HG03039 (cell line): ENCODE results near the gene SLCO2B1.

Experiments used
- ATAC-seq: cut with Tn5 transposase; IDR thresholded peaks from one replicate; pipeline ENCODE4 v1.9.1; 2021; ENCODE audit warnings: mild to moderate bottlenecking, moderate library complexity; ENCODE audit not compliant: unreplicated experiment

Gene SLCO2B1

DNA sequence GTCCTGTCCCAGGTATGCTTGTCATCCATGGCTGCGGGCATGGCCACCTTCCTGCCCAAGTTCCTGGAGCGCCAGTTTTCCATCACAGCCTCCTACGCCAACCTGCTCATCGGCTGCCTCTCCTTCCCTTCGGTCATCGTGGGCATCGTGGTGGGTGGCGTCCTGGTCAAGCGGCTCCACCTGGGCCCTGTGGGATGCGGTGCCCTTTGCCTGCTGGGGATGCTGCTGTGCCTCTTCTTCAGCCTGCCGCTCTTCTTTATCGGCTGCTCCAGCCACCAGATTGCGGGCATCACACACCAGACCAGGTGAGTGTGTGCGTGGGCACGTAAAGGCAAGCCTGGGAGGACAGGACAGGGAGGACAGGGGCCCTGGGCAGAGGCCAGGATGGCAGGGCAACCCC, 42.4 kb downstream of the SLCO2B1 start:
- no peak for ATAC-seq

DNA sequence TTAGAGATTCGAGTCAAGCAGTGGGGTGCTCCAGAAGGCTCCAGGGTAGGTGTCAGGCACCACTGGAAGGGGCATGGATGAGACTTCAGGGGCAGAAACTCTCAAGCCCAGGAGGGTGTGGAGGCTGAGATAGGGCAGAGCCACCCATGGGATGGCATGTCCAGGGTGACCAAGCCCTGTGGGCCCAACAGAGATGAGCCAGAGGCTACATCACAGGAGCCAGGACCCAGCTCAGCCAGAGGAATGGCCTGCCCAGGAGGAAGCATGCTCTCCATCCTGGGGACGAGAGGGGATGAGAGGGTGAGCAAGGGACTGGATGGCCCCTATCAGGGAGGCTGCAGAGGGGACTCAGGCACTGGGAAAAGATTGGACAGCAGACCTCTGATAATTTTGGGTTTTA, 42.8 kb downstream of the SLCO2B1 start:
- no peak for ATAC-seq

DNA sequence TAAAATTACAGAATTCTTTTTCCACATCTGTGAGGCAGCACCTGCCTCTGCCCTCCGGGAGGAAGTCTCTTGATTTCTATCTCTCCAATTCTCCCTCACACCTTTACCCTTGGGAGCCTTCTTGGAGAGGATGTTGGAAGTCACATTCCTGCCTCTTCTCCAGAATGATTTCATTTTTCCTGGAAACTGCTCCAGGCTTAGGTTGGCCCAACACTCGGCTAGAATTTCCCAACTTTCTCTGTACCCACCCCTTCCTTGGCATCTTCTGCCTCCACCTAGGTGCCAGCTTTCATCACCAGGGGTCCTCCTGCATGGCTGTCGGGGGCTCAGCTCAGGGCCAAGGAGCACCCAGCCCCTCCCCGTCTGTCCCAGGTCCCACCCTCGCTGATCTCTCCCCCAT, 43.2 kb downstream of the SLCO2B1 start:
- no peak for ATAC-seq

DNA sequence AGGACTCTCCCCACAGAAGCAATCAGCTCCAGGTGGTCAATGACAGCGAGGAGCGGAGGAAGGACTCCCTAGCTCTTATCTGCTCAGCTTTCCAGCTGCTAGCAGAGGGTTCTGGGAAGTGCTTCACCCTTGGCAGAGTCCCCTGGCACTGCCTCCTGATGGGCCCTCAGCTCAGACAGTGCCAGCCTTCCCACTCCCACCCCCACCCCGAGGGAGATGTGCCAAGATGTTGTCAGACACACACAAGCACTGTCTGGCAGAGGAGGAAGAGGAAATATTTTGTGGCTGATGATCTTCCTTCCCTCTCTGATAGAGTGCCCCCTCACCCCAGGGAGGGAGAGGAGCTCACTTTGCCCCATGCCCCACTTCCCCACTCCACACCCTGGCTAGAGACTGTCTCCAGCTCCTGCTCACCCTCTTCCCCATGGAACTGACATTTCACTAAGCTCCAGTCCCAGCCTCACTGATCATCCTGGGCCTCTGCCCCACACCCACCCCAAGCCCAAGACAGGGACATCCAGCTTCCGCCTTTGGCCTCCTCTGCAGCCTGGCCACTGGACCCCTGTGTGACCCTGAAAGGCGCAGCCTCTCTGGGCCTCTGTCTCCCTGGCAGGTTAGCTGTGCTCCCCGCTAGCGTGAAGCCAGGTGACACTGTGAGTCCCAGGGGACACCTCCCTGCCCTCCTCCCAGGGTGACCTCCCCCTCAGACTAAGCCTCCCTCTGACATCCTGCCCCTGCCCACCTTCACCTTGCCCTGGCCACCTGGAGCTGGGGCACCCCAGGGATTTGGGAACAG, 44.5 kb downstream of the SLCO2B1 start:
- no peak for ATAC-seq

DNA sequence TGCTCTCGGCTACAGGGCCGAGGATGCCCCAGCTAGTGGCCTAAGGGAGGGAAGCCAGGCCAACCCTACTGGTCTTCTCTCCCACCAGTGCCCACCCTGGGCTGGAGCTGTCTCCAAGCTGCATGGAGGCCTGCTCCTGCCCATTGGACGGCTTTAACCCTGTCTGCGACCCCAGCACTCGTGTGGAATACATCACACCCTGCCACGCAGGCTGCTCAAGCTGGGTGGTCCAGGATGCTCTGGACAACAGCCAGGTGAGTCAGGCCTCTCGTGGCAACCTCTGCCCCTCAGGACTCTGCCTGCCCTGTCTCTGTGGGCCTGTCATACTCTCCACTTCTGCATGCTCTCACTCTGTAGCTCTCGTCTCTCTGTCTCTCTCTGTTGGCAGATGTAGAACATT, 45.5 kb downstream of the SLCO2B1 start:
- ATAC-seq, result no peak

DNA sequence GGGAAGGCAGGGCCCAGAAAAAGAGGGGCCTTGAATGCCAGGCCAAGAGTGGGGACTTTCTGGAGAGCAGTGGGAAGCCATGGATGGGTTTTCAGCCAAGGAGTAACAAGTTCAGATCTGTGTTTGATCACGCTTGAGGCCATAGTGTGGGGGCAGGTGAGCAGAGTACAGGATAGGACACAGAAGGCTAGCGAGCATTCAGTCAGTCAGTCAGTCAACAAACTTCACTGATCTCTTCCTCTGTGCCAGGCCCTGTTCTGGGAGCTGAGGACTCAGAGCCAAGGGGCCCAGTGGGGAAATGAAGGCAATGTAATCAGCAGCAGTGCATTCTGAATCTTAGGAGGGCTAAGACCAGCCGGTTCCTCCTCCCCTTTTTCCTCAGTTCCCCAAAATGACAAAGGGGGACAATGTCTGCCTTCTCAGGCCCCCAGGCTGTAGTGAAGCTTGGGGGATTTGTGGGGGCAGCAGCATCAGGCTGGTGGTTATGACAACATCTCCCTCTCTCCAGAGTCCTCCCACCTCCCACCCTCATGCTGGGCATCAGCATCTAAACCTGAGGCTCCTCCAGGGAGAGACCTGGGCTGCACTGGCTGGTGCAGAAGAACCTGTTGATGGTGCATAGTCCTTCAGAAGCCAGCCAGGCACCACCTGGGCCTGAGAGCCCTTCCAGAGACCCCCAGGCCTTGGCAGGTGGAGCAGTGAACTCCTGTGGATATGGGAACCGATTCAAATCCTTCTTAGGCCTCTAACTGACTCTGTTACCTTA, 46.8 kb downstream of the SLCO2B1 start:
- no peak for ATAC-seq

DNA sequence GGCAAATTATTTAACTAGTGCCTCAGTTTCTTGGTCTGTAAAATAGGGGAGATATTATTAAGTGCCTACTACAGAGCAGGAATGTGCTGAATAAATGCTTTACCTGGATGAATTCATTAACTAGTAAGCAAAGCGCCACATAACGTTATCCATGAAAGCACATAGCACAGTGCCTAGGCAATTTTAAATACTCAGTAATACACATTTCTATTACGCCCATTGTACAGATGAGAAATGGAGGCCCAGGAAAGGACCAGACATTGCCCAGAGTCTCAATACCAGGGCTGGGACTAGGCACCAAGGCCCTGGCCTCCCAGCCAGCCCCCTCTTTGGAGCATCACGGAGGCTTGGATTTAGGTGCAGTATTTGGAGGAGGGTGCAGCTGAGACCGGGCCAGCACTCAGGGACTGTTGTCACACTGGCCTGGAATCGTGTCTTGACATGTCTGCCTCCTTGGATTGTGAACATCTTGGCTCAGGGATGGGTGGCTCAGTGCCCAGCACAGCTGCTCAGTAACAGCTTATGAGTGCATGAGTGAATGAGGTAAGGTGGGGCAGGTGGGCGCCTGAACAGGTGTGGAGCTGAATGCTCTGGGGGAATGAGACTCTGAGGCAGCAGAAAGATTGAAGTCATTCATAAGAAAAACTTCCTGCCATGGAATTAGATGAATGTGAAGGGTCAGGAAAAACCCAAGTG, 47.5 kb downstream of the SLCO2B1 start:
- ATAC-seq, result no peak

DNA sequence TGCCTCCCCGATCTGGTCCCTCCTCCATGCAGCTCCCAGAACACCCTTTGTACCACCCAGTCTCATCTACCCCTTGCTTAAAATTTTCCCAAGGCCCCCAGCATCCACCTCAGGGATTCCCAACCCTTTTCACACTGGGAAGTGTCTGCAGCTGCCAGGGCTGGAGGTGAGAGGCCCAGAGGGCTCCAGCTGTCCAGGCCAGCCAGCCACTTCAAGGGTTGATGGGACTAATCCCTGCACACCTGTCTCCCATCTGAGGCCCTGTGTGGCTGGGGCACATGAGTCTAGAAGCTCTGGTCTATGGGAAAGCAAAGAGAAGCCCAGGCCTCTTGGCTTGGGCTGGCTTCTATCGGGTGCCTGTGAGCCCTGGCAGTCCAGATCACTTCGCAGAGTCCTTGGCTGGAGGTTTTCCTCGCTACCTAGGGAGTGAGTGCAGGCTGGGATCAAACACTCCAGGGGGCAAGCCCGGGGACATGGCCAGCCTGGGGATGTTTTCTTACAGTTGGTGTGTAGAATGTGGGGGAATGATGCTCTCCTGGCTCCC, 48.6 kb downstream of the SLCO2B1 start:
- ATAC-seq, result no peak

DNA sequence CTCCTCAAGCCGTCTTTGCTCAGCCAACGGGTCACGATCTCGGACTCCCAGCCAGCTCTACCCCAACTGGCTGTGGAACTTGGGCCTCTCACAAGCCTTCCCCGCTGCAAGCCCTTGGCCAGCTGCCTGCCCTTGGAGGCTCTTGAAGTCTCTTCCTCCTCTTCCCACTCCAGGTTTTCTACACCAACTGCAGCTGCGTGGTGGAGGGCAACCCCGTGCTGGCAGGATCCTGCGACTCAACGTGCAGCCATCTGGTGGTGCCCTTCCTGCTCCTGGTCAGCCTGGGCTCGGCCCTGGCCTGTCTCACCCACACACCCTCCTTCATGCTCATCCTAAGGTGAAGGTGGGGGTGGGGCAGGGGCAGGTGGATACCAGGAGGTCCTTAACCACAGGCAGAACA, 49.1 kb downstream of the SLCO2B1 start:
- no peak for ATAC-seq

DNA sequence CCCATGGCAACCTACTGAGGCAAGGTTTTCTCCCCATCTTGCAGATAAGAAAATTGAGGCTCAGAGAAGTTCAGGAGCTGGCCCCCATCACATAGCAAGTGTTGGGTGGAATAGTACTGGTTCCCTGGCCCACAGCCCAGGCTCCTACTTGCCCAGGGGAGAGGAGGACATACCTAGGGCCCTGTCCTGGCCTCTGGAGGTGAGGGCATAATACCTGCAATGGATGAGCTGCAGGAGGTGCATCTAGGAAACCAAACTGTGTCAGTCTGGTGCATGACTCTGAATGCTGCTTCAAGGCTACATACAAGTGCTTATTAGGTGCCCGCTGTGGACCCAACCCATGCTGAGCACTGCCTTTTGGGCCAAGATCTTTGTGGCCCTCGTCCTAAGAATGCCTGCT, 49.6 kb downstream of the SLCO2B1 start:
- ATAC-seq, result no peak

DNA sequence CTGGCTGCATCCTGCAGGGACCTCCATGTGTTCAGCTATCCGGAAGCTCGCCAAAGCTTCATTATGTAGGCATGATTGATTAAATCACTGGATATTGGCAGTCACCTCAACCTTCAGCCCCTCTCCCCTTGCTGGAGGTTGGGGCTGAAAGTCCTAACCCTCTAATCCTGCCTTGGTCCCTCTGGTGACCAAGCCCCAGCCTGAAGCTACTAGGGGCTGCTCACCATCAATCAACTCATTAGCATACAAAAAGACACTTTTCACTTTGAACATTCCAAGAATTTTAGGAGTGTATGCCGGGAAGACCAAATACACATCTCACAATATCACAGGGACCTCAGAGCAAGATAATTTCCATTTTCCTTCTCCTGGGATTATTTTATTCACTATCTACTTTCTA, 50.9 kb downstream of the SLCO2B1 start:
- no peak for ATAC-seq

DNA sequence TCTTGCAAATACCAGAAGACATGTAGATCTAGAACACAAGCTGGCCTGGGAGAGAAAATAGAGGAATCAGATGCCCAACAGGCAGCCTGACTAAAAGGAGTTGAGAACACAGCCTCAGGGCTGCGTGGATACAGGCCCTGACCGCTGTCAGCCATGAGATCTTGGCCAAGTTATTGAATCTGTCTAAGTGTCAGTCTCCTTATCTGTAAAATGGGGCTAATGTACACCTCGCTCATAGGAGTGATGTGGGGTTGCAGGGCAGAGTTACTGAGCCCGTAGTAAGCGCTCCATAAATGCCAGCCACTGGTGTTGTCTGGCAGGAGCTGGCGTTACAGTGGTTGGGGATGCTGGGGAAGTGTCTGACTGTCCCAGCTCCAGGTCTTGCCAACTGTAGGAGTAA, 51.3 kb downstream of the SLCO2B1 start:
- ATAC-seq, result no peak

DNA sequence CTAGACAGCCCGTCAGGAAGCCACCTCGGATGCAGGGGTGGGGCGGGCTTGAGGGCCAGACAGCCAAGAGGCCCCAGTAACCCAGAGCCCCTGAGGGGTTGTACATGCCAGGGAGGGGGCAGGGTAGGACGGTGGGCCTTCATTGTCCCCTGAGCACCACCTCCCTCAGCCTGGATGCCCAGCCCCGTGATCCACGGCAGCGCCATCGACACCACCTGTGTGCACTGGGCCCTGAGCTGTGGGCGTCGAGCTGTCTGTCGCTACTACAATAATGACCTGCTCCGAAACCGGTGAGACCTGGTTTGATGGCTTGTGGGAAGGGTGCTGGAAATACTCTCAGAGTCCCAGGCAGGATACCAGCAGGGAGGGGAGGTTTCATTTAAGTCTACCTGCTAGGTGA, 52.2 kb downstream of the SLCO2B1 start:
- ATAC-seq, result no peak

DNA sequence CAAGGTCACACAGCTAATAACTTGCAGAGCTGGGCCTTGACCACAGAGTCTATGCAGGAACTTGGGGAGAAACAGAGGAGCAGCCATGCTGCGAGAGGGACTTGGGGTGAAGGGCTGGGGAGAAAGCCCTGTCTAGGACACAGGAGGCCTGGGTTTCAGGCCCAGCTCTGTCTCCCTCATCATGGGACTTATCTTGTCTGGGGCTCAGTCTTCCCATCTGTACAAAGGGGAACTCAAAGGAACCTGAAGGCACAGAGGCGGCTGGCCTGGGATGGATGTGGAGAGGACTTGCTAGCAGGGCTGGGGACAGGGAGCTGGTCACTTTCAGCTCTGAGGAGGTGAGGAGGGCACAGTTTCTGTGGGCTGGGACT, 52.7 kb downstream of the SLCO2B1 start:
- no peak for ATAC-seq

DNA sequence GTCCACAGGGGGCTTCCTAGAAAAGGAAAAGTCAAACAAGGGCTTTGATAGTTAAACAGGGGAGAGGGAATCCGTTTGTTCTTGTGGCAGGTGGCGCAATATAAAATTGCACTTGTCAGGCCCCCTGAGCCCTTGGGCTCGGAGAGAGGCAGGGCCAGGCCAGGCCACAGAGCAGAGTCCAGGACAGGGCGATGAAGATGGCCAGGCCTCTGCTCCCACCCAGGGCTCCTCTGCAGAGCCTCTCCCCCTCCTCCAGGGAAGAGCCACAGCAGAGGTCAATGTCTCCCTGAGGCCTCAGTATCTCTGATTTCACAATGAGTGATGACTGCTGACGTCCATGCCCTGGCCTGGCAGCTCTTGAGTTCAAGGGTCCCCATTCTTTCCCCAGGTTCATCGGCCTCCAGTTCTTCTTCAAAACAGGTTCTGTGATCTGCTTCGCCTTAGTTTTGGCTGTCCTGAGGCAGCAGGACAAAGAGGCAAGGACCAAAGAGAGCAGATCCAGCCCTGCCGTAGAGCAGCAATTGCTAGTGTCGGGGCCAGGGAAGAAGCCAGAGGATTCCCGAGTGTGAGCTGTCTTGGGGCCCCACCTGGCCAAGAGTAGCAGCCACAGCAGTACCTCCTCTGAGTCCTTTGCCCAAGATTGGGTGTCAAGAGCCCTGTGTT, 53.2 kb downstream of the SLCO2B1 start:
- no peak for ATAC-seq

DNA sequence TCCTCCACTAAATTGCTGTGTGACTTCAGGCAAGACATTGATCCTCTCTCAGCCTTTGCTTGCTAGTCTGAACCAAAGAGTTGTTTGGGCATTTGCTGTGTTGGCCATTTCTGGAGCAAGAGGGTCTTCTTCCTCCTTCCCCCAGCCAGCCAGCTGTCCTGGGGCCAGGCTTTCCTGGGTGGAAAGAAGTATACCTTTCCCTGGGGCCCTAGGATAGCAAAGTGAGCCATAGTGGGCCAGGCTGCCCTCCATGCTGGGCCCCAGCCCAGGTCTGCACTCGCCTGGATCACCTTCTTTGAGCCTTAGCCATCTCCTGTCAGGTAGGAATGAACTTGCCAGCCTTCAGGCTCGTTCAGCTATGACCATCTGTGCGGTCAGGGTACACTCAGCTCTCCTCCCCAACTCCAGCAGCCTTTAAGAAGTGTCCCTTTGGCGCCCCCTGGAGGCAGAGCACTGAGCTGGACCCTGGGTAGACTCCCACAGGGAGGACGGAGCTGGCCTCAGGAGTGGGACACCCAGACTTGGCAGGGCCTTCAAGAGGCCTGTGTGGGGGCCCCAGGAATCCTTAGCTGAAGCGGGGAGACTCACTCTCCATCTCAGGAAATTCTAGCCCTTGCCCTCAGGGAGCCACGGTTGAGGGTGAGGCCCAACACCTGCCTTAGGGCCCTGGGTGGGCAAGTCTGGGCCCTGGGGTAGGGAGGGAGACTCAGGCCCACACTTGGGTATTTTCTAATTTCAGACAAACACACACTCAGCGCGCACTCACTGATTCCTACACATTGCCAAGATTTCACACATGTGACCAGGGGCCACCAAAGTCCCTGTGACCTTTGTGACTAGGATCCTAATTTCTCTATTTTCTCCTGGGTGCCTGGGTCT, 54.0 kb downstream of the SLCO2B1 start:
- peak; percentile 61 for ATAC-seq

DNA sequence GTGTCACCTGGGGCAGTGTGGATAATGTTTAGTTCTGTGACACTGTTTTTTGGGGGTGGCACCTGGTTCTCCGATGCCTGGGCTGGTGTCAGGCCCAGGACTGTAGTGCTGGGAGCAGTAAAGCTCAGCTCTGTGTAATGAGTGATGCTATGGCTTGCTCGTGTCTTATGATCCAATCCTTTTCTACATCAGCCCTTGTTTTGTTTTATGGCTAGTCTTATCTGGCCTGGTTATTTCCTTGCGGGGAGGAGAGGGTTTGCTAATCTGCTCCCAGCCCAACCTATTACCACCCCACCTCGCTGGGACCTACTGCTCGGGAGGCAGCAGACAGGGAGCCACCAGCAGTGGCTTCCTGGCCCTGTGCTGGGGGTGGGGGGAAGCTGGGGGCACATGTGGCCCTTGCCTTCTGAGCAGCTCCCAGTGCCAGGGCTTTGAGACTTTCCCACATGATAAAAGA, 54.7 kb downstream of the SLCO2B1 start:
- no peak for ATAC-seq

DNA sequence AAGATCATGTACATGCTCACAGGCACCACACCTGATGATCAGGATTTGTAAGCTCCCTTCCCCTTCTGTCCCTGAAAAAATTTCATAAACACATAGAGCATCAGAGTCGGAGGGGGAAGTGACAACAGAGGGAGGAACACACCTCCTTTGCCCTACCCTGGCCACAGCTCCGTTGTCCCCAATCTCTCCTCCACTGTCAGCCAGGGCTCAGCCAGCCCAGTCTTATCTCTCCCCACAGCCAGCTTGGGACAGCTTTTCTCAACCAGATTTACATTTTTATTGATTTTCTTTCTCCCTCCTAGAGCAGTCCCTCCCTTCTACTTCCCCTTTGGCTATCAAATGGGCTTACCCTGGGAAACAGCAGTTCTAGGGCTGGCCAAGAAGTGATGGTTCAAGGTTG, 57.5 kb downstream of the SLCO2B1 start:
- no peak for ATAC-seq

DNA sequence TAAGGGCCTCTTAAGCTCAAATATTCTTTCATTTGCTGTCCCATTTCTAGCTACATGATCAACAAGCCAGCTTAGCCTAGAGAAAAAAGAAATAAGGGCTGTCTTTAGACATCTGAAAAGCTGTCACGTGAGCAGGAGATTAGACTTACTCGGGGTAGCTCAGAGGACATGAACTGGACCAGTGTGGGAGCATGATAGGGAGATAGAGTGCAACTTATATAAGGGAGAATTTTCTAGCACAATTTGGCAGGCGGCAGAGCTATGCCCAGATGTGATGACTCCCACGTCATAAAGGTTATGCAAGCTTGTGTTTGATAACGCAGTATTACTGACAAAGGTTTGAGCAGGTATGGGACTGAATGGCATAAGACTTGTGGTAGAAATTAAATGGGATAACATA, 61.5 kb downstream of the SLCO2B1 start:
- no peak for ATAC-seq

DNA sequence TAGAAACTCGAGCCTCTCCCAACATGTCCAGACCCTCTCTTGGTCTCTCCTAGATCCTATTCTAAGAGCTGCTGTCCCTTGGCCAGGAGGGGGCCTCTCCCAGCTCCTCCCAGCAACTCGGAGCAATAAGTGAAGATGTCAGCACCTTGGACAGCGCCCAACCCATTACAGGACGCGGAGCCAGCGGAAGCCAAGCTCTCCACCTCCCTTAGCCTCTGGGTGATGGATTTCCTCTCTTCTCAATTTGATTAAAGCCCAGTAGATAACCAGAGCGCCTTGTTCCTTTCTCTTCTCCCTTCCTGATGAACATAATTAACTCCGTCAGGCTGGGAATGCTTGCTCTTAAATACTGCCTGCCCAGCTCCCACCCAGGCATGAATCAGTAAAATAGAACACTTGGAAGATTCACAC, 63.5 kb downstream of the SLCO2B1 start:
- no peak for ATAC-seq
